Psoas muscle (tissue), 8 donors: ENCODE data around the gene SPEN. TPM values are rescaled to one million over a fixed set of nuclear protein-coding genes. Genes with fewer than 3 reads are reported as not detected.

ENCODE experiments used
- ATAC-seq, 4 donors: fragments of 200-7000 bp; cut with Tn5 transposase; one replicate each; pipeline ENCODE4 v1.9.1; 2020; ENCODE audit warnings: moderate library complexity in 3 of 4, mild to moderate bottlenecking in 2 of 4
- DNase-seq, 2 donors: peaks; one replicate each; pipeline ENCODE4 v3.0.0-alpha.2; 2020
- H3K27ac ChIP-seq: fragments of 200-600 bp; one replicate; pipeline ENCODE4 v1.8.0; 2022
- H3K27me3 ChIP-seq, 3 donors: fragments of 200-600 bp in 1 of 3; one replicate each; pipeline versions ENCODE4 v1.6.1 to v1.8.0; 2013 to 2022; ENCODE audit warnings: low read length in 2 of 3, mild to moderate bottlenecking in 2 of 3, moderate library complexity in 1 of 3; ENCODE audit not compliant: insufficient read depth in 3 of 3
- H3K36me3 ChIP-seq, 2 donors: fragments of 200-600 bp in 1 of 2; one replicate each; pipeline versions ENCODE4 v1.6.1 to v1.8.0; 2013 to 2022; ENCODE audit warnings: low read depth in 1 of 2, mild to moderate bottlenecking in 1 of 2, moderate library complexity in 1 of 2; ENCODE audit not compliant: insufficient read depth in 1 of 2
- H3K4me1 ChIP-seq: fragments of 200-600 bp; one replicate; pipeline ENCODE4 v1.8.0; 2022
- H3K4me3 ChIP-seq: fragments of 200-600 bp; one replicate; pipeline ENCODE4 v1.8.0; 2022; ENCODE audit warnings: mild to moderate bottlenecking
- H3K9me3 ChIP-seq: fragments of 200-600 bp; one replicate; pipeline ENCODE4 v1.8.0; 2022
- WGBS, 3 donors: extraction: QIAGEN DNeasy Blood & Tissue Kit; methylation state at CpG; one replicate each; pipeline versions ENCODE4 v1.1.6 to v1.1.7; 2013; 5-methylcytosine and 5-hydroxymethylcytosine counted together
- intact Hi-C, 2 donors: fragments of 100-400 bp; cut with DNase I; formaldehyde crosslinking; loops; one replicate each; pipeline versions ENCODE4 v1.11.0 to v1.14.2; 2022
- polyA plus RNA-seq, 3 donors: library from polyadenylated mRNA; stranded (reverse); fragments of 200-250 nt; gene quantifications; one replicate each; pipeline ENCODE4 v1.2.3, GENCODE V29; 2013
- total RNA-seq, 4 donors: library from RNA; stranded (reverse); fragmentation: NEBNext Ultra II Directional in 2 of 4; extraction: Animal tissue kit (Norgen Biotek cat#: 25700) in 2 of 4; gene quantifications; one replicate each; pipeline versions ENCODE4 v1.2.1 to v1.2.4, GENCODE V29; 2021 to 2023
- TF ChIP-seq, protein P1 (sequence below): fragments of 200-600 bp; IDR thresholded peaks from one replicate; pipeline ENCODE4 v1.8.0; 2022; ENCODE audit warnings: antibody characterized with exemption
- donor health status: healthy with polysubstance abuse.
- donor health status: DM: no; HTN: no; CAD: no; lungs with moderate emphysema.
- donor health status: Bipolar disorder and iron deficiency.
- donor health status: healthy.
- donor health status: DM: yes; HTN: yes; CAD: no.
- donor health status: DM: no; HTN: no; CAD: no.
- donor health status: DM: no; HTN: no; CAD: no.
- donor health status: DM: yes; HTN: yes; CAD: no.

Gene SPEN
- total and polyA plus RNA-seq, 7 donors = 10.2 to 46.5 (median 38.3) TPM

DNA sequence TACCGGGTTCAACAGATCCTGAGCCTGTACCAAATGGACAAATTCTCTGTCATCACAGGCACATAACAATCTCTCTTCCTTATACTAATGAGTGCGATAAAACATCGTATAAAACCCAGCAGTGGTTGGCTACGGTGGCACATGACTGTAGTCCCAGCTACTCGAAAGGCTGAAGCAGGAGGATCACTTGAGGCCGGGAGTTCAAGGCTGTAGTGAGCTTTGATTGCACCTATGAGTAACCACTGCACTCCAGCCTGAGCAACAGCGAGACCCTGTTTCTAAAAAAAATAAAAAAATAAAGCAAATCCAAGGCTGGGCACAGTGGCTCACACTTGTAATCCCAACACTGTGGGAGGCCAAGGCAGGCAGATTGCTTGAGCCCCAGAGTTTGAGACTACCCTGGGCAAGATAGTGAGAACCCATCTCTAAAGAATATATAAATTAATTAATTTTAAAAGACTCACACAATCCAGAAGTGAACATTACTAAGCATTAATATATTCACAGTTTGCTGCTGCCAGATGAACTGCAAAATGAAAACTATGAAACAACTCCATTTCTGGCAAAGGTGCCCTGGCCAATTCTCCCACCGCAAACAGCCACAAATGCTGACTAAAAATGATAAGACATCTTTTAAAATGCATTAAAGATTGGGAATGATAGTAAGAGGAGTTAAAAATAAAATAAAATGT, 115.3 kb downstream of the SPEN start:
- Histone ChIP-seq H3K9me3 (no peaks in the 10 kb centered on the region), H3K27me3 (no peaks in the 10 kb centered on the region), H3K27ac (no peak overlapping the region), H3K4me3 (no peak overlapping the region), H3K36me3 (no peaks in the 10 kb centered on the region), H3K4me1 (peaks cover 20% of the 10 kb centered on the region)
- DNase-seq (no peak), ATAC-seq (no peak)
- TF ChIP-seq, protein P1, sequence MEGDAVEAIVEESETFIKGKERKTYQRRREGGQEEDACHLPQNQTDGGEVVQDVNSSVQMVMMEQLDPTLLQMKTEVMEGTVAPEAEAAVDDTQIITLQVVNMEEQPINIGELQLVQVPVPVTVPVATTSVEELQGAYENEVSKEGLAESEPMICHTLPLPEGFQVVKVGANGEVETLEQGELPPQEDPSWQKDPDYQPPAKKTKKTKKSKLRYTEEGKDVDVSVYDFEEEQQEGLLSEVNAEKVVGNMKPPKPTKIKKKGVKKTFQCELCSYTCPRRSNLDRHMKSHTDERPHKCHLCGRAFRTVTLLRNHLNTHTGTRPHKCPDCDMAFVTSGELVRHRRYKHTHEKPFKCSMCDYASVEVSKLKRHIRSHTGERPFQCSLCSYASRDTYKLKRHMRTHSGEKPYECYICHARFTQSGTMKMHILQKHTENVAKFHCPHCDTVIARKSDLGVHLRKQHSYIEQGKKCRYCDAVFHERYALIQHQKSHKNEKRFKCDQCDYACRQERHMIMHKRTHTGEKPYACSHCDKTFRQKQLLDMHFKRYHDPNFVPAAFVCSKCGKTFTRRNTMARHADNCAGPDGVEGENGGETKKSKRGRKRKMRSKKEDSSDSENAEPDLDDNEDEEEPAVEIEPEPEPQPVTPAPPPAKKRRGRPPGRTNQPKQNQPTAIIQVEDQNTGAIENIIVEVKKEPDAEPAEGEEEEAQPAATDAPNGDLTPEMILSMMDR = no peak
- intact Hi-C loops = no loop called here
- WGBS, 3 donors = 78 to 92% (median 81%) methylated on average over 8 of the region's 8 CpGs

DNA sequence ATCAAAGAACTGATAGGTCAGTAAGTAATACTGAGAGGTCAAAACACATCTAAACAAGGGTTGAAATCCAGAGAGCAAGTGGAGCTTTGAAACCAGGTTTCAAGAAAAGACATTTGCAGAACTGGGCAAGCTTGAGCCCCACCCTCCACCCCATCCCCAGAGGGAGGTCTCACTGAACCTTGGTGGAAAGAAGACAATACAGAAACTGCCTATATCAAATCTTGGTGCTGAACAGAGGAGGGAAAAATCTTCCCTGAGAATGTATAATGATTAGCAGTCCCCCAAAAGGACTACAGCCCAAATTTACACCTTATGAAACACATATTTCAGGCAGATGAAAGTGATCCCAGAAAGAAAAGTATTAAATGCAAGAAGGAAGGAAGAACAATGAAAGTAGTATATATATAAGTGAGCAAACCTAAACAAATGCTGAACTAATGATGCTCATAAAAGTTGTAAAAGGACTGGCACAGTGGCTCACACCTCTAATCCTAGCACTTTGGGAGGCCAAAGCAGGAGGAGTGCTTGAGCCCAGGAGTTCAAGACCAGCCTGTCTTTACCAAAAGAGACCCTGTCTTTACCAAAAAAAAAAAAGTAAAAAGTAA, 116.0 kb downstream of the SPEN start:
- no peaks in the 10 kb centered on the region for H3K27me3 ChIP-seq
- no peak overlapping the region for H3K4me3 ChIP-seq
- no peak overlapping the region for H3K27ac ChIP-seq
- intact Hi-C loops = no loop called here
- TF ChIP-seq, protein P1 = no peak
- H3K36me3 ChIP-seq = peaks cover 0 to 5% of the 10 kb centered on the region in 2 donors
- H3K4me1 ChIP-seq = peaks cover 21% of the 10 kb centered on the region
- no peak for DNase-seq
- H3K9me3 ChIP-seq = no peaks in the 10 kb centered on the region
- no peak for ATAC-seq

DNA sequence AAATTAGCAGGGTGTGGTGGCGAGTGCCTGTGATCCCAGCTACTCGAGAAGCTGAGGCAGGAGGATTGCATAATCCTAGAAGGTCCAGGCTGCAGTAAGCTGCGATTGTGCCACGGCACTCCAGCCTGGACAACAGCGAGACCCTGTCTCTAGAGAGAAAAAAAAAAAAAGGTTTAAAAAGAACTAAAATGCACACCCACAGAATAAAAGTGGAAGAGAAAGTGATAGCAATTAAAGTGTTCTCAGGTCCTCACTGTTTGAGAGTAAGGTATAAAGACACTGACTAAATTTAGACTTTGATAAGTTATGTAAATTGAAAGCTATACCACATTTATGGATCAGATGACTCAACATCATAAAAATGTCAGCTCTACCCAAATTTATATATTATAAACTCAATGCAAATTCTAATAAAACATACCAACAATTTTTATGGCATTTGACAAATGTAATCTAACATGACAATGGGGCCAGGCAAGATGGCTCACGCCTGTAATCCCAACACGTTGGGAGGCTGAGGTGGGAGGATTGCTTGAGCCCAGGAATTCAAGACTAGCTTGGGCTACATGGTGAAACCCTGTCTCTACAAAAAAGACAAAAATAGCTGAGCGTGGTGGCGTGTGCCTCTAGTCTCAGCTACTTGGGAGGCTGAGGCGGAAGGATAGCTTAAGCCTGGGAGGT, 116.6 kb downstream of the SPEN start:
- WGBS, 3 donors = 80 to 87% (median 86%) methylated on average over 10 of the region's 10 CpGs
- DNase-seq (peak in 1 of 2 donors; percentile 21), ATAC-seq (no peak)
- Histone ChIP-seq H3K4me3 (no peak overlapping the region), H3K27ac (no peak overlapping the region), H3K4me1 (peaks cover 14% of the 10 kb centered on the region), H3K36me3 (peaks cover 0 to 12% of the 10 kb centered on the region in 2 donors), H3K9me3 (no peaks in the 10 kb centered on the region), H3K27me3 (no peaks in the 10 kb centered on the region)
- intact Hi-C loops = loop anchor here in 1 of 2 donors (2.0 kb wide), 1 partner anchor 37 kb away; no protein-coding TSS in a partner anchor
- TF ChIP-seq, protein P1 = no peak

DNA sequence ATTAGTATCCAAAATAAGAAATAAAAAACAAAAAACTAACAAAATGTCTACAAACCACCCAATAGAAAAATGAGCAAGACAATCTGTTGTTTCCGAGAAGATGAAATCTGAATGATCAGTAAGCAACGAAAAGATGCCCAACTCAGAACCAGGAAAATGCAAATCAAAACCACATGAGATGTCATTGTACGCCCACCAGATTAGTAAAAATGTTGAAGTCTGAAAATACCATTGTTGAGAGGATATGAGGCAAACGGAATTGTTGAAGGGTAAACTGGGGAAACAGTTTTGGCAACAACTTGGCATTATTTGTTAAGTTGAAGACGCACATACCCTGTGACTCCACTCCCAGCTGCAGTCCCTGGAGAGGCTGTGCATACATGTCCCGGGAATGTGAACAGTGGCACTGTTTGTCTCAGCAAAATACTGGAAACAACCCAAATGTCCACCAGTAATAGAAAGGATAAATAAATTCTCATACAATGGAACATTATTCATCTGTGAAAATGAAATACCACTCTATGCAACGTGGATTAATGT, 117.8 kb downstream of the SPEN start:
- Histone ChIP-seq H3K4me1 (peaks cover 13% of the 10 kb centered on the region), H3K4me3 (no peak overlapping the region), H3K27me3 (no peaks in the 10 kb centered on the region), H3K9me3 (no peaks in the 10 kb centered on the region), H3K27ac (no peak overlapping the region), H3K36me3 (peaks cover 0 to 19% of the 10 kb centered on the region in 2 donors)
- 46 to 52% (median 51%) methylated on average over 7 of the region's 7 CpGs for WGBS, 3 donors
- peak in 3 of 4 donors; percentile 55 to 66 (median 60) for ATAC-seq
- DNase-seq = peak in 1 of 2 donors; percentile 46
- TF ChIP-seq, protein P1 = no peak
- intact Hi-C loops = loop anchor here in 1 of 2 donors (2.0 kb wide), 1 partner anchor 38 kb away; no protein-coding TSS in a partner anchor
